Suprapubic skin (tissue), 4 donors: ENCODE measurements around the gene BIRC2. TPM values are rescaled to one million over a fixed set of nuclear protein-coding genes. Genes with fewer than 3 reads are reported as not detected.

ENCODE experiments used
- DNase-seq, 2 donors: peaks; one replicate each; pipeline ENCODE4 v3.0.0-alpha.2; 2019; ENCODE audit warnings: low spot score in 2 of 2
- H3K27ac ChIP-seq: fragments of 200-600 bp; sonication (generic); one replicate; pipeline ENCODE4 v1.5.1; 2019
- H3K27me3 ChIP-seq: fragments of 200-600 bp; sonication (generic); one replicate; pipeline ENCODE4 v1.5.1; 2019
- H3K36me3 ChIP-seq: fragments of 200-600 bp; sonication (generic); one replicate; pipeline ENCODE4 v1.5.1; 2019
- H3K4me1 ChIP-seq: fragments of 200-600 bp; sonication (generic); one replicate; pipeline ENCODE4 v1.5.1; 2019
- H3K4me3 ChIP-seq: fragments of 200-600 bp; sonication (generic); one replicate; pipeline ENCODE4 v1.5.1; 2019; ENCODE audit warnings: mild to moderate bottlenecking
- H3K9me3 ChIP-seq: fragments of 200-600 bp; sonication (generic); one replicate; pipeline ENCODE4 v1.5.1; 2019
- EP300 ChIP-seq: sonication (generic); formaldehyde crosslinking; IDR thresholded peaks from one replicate; pipeline ENCODE4 v1.6.1; 2017; ENCODE audit warnings: antibody characterized with exemption
- POLR2A ChIP-seq, 2 donors: fragments of 450-650 bp; IDR thresholded peaks; one replicate each; pipeline ENCODE4 v1.6.1; 2017; ENCODE audit warnings: antibody characterized with exemption in 2 of 2, mild to moderate bottlenecking in 2 of 2, moderate library complexity in 2 of 2
- POLR2AphosphoS5 ChIP-seq, 3 donors: sonication (generic); formaldehyde crosslinking; IDR thresholded peaks; one replicate each; pipeline ENCODE4 v1.6.1; 2017; ENCODE audit warnings: antibody characterized with exemption in 3 of 3
- WGBS: methylation state at CpG from one replicate; pipeline ENCODE4 v1.1.5; 2018; 5-methylcytosine and 5-hydroxymethylcytosine counted together
- total RNA-seq, 4 donors: library from RNA; depleted of rRNA; stranded (reverse); fragments of >200 nt; gene quantifications; one replicate each; pipeline ENCODE4 v1.1.0, GENCODE V29; 2016
- TF ChIP-seq, protein P1 (sequence below), 2 donors: fragments of 200-600 bp in 1 of 2; fragments of 450-650 bp in 1 of 2; sonication (generic) in 1 of 2; IDR thresholded peaks; one replicate each; pipeline ENCODE4 v1.5.1; 2016 to 2019; ENCODE audit warnings: antibody characterized with exemption in 2 of 2, mild to moderate bottlenecking in 1 of 2, moderate library complexity in 1 of 2

Gene BIRC2
- total RNA-seq, 4 donors from 2014 or later = 56.9 to 76.5 (median 64.6) TPM

DNA sequence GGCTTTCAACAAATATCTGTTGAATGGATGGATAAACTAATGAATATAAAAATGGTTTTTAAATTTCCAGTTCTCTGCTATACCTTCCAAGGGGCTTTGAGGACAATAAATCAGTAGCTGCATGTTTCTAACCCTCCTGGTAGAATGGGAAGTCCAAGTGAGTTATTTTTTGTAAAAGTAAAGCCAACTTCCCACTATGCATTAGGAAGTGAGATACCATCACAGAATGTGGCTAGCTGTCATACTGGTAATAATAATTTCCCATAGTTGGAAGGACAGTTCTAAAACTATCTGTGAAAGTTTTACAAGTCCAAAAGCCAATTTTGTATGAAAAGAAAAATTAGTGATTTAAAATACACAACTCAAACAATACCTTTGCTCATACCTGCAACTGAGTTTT lies 55.5 kb downstream of the BIRC2 start:
- Histone ChIP-seq H3K4me1 (peaks cover 7% of the 10 kb centered on the region), H3K27me3 (no peaks in the 10 kb centered on the region), H3K27ac (no peak overlapping the region), H3K9me3 (no peaks in the 10 kb centered on the region), H3K36me3 (peaks cover 34% of the 10 kb centered on the region), H3K4me3 (no peak overlapping the region)
- no peak for DNase-seq
- TF ChIP-seq, protein P1, sequence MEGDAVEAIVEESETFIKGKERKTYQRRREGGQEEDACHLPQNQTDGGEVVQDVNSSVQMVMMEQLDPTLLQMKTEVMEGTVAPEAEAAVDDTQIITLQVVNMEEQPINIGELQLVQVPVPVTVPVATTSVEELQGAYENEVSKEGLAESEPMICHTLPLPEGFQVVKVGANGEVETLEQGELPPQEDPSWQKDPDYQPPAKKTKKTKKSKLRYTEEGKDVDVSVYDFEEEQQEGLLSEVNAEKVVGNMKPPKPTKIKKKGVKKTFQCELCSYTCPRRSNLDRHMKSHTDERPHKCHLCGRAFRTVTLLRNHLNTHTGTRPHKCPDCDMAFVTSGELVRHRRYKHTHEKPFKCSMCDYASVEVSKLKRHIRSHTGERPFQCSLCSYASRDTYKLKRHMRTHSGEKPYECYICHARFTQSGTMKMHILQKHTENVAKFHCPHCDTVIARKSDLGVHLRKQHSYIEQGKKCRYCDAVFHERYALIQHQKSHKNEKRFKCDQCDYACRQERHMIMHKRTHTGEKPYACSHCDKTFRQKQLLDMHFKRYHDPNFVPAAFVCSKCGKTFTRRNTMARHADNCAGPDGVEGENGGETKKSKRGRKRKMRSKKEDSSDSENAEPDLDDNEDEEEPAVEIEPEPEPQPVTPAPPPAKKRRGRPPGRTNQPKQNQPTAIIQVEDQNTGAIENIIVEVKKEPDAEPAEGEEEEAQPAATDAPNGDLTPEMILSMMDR (IDR thresholded peaks at IDR 0.05) = no peak
- no peak for TF ChIP-seq POLR2A (IDR thresholded peaks at IDR 0.05)
- TF ChIP-seq POLR2AphosphoS5 (IDR thresholded peaks at IDR 0.05) = no peak
- TF ChIP-seq EP300 = no peak

DNA sequence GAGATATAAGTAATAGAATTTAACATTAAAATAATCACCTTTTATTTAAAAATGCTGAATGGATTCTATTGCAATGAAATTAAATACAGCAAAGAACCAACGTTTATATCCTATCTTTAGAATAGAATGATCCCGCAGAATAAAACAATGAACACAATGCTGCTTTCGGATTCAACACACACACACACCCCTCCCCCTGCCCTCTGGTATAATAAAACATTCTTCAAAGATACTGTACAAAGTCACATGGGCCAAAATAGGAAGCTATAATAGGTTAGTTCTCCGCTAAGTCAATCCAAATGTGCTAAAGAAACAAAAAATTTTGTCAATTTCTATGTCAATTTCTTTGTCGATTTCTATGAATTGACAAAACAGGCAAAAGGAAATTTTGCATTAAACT lies 58.5 kb downstream of the BIRC2 start:
- H3K4me1 ChIP-seq = peaks cover 14% of the 10 kb centered on the region
- TF ChIP-seq, protein P1 (IDR thresholded peaks at IDR 0.05) = no peak
- TF ChIP-seq POLR2A (IDR thresholded peaks at IDR 0.05) = no peak
- no peak for TF ChIP-seq EP300
- TF ChIP-seq POLR2AphosphoS5 (IDR thresholded peaks at IDR 0.05) = no peak
- WGBS = 89% methylated on average over 5 of the region's 5 CpGs
- H3K9me3 ChIP-seq = no peaks in the 10 kb centered on the region
- no peaks in the 10 kb centered on the region for H3K27me3 ChIP-seq
- H3K27ac ChIP-seq = no peak overlapping the region
- no peak for DNase-seq
- H3K36me3 ChIP-seq = peaks cover 13% of the 10 kb centered on the region
- H3K4me3 ChIP-seq = no peak overlapping the region

DNA sequence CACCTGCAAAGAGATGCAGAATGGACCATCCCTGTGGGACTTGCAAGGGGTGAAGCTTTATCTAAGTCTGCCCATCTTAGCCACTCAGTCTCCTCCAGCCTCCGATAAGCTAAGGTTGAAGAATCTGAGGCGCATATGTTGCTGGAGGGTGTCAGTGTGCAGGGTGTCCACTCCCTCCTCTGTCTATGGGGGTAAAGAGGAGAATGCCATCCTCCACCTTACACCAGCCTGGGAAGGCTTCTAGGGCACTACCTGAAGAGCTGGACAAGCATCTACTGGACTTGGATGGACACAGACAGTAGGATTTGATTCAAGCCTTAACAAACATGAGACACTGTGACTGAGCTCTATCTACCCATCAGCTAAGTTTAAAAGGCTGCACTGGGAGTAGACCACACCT lies 59.1 kb downstream of the BIRC2 start:
- no peak for DNase-seq
- Histone ChIP-seq H3K9me3 (no peaks in the 10 kb centered on the region), H3K4me3 (no peak overlapping the region), H3K4me1 (peaks cover 14% of the 10 kb centered on the region), H3K36me3 (peaks cover 7% of the 10 kb centered on the region), H3K27me3 (no peaks in the 10 kb centered on the region), H3K27ac (no peak overlapping the region)
- no peak for TF ChIP-seq POLR2AphosphoS5 (IDR thresholded peaks at IDR 0.05)
- no peak for TF ChIP-seq POLR2A (IDR thresholded peaks at IDR 0.05)
- TF ChIP-seq, protein P1 (IDR thresholded peaks at IDR 0.05) = no peak
- no peak for TF ChIP-seq EP300
- 100% methylated on average over 2 of the region's 2 CpGs for WGBS

DNA sequence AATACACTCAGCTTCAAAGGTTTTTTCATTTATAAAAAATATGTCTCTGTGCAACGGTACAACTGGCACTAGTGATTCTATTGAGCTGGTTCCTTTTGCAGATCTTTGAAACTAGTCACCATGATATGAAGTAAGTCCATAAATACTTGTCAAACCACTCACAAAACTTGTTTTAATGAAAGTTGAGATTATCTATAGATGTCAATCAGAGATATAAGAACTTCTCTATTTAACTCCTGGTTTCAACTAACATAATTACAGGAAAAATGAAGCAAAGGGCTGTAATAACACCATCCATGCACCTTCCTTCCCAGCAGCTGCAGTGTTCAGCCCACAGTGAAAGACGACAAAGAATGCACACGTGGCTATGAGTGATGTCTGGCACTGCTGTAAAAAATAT lies 60.9 kb downstream of the BIRC2 start:
- 33% methylated on average over 3 of the region's 3 CpGs for WGBS
- Histone ChIP-seq H3K27ac (no peak overlapping the region), H3K27me3 (no peaks in the 10 kb centered on the region), H3K9me3 (no peaks in the 10 kb centered on the region), H3K4me1 (peaks cover 14% of the 10 kb centered on the region), H3K4me3 (no peak overlapping the region), H3K36me3 (no peaks in the 10 kb centered on the region)
- TF ChIP-seq EP300 = no peak
- TF ChIP-seq, protein P1 (IDR thresholded peaks at IDR 0.05) = no peak
- DNase-seq = no peak

DNA sequence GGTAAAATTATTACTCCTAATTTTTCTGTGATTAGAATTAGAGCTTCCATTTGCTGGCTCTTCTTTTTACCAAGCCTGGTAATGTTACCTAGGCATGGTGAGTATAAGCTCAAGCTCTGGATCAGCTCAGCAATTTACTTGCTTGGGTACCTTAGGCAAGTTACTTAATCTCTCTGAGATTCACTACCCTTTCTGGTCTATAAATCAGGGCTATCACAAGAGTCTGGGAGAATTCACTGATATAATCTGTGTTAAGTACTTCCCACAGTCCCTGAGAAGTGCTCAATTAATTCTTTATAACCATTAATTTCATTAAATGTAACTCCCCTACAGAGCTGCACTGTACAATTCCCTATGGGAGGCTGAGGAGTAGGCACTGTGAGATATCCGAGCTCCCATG lies 61.3 kb downstream of the BIRC2 start:
- Histone ChIP-seq H3K4me1 (peaks cover 14% of the 10 kb centered on the region), H3K9me3 (no peaks in the 10 kb centered on the region), H3K4me3 (no peak overlapping the region), H3K27ac (no peak overlapping the region), H3K27me3 (no peaks in the 10 kb centered on the region), H3K36me3 (no peaks in the 10 kb centered on the region)
- TF ChIP-seq POLR2AphosphoS5 (IDR thresholded peaks at IDR 0.05) (no peak), EP300 (no peak), POLR2A (IDR thresholded peaks at IDR 0.05) (no peak)
- TF ChIP-seq, protein P1 (IDR thresholded peaks at IDR 0.05) = no peak
- no peak for DNase-seq
- 79% methylated on average over 1 of the region's 1 CpG for whole genome bisulfite sequencing
